LNCAP (cell line): ENCODE measurements around the gene ANTXRL.

Source experiments
- CTCF ChIP-seq: fragments of 450-650 bp; IDR thresholded peaks from 2 replicates; pipeline ENCODE4 v1.5.1; 2017; ENCODE audit warnings: mild to moderate bottlenecking

The ANTXRL gene

GRCh38 chr10:46312953-46313352, 26.2 kb downstream of the ANTXRL start:
- no peak for TF ChIP-seq CTCF

GRCh38 chr10:46314071-46314470, 27.3 kb downstream of the ANTXRL start:
- TF ChIP-seq CTCF = no peak

- no peak for TF ChIP-seq CTCF
Observed at GRCh38 chr10:46317370-46317769, 30.6 kb downstream of the ANTXRL start.

- TF ChIP-seq CTCF = no peak
Observed at GRCh38 chr10:46317889-46318288, 31.1 kb downstream of the ANTXRL start.

- TF ChIP-seq CTCF = no peak
Observed at GRCh38 chr10:46318799-46319198, 32.0 kb downstream of the ANTXRL start.

GRCh38 chr10:46319389-46319788, 32.6 kb downstream of the ANTXRL start:
- no peak for TF ChIP-seq CTCF

GRCh38 chr10:46321770-46322169, 35.0 kb downstream of the ANTXRL start:
- no peak for TF ChIP-seq CTCF

GRCh38 chr10:46323176-46323575, 36.4 kb downstream of the ANTXRL start:
- TF ChIP-seq CTCF = no peak
